Fibroblast of lung (primary cell): ENCODE results near the gene TRIM65.

Experiments
- EZH2 ChIP-seq: IDR thresholded peaks from 2 replicates; pipeline ENCODE4 v1.5.1; 2012; ENCODE audit warnings: low read length, control low read depth, mild to moderate bottlenecking; ENCODE audit errors: missing control alignments
- TF ChIP-seq, protein P1 (sequence below), 2 donors: IDR thresholded peaks in 1 of 2; conservative IDR thresholded peaks in 1 of 2; 1 replicate in 1 of 2; 2 replicates in 1 of 2; pipeline ENCODE4 v1.5.1; 2011 to 2012; ENCODE audit warnings: low read length in 2 of 2, control low read depth in 1 of 2, inconsistent platforms in 1 of 2, low read depth in 1 of 2, mild to moderate bottlenecking in 1 of 2

DNA sequence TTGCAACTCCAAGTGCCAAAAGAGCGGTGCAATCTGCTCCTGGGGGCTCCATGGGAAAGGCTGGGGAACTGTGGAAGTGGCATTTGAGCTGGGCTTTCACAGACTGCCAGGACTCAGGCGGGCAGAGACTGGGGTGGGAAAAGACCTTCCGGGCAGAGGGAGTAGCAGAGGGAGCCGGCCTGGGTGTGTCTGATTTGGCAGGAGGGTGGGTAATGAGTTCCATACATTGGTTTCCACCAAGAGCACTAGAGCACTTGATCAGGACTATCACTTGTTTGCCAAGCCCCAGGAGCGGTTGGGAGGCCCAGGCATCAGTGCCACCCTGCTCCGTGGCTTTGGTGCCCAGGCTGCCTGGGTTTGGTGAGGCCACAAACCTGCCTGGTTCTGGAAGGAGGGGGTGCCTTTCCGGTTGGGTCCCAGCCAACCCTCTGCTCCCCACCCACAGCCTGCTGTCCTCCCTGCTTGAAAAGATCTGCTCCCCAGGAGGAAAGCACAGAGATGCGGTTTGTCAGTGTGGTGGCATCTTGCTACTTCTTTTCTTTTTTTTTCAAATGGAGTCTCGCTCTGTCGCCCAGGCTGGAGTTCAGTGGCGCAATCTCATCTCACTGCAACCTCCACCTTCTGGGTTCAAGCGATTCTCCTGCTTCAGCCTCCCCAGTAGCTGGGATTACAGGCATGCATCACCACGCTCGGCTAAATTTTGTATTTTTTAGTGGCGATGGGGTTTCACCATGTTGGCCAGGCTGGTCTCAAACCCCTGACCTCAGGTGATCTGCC, 14.9 kb downstream of the TRIM65 start:
- TF ChIP-seq, protein P1, sequence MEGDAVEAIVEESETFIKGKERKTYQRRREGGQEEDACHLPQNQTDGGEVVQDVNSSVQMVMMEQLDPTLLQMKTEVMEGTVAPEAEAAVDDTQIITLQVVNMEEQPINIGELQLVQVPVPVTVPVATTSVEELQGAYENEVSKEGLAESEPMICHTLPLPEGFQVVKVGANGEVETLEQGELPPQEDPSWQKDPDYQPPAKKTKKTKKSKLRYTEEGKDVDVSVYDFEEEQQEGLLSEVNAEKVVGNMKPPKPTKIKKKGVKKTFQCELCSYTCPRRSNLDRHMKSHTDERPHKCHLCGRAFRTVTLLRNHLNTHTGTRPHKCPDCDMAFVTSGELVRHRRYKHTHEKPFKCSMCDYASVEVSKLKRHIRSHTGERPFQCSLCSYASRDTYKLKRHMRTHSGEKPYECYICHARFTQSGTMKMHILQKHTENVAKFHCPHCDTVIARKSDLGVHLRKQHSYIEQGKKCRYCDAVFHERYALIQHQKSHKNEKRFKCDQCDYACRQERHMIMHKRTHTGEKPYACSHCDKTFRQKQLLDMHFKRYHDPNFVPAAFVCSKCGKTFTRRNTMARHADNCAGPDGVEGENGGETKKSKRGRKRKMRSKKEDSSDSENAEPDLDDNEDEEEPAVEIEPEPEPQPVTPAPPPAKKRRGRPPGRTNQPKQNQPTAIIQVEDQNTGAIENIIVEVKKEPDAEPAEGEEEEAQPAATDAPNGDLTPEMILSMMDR (conservative IDR thresholded peaks at IDR 0.05 in 1 of 2, IDR thresholded peaks at IDR 0.05 in 1 of 2; ENCODE audit: low read depth in 1 of 2, low read length in 2 of 2) = no peak
- no peak for TF ChIP-seq EZH2
